Upper lobe of right lung (tissue), 1 donor: ENCODE data around the gene TERT. TPM values are rescaled to one million over a fixed set of nuclear protein-coding genes. Genes with fewer than 3 reads are reported as not detected.

Experiments used
- ATAC-seq: fragments of 200-7000 bp; cut with Tn5 transposase; one replicate; pipeline ENCODE4 v1.9.1; 2020; ENCODE audit warnings: mild to moderate bottlenecking, moderate library complexity
- DNase-seq: peaks from one replicate; pipeline ENCODE4 v3.0.0-alpha.2; 2020
- H3K27ac ChIP-seq: fragments of 200-600 bp; one replicate; pipeline ENCODE4 v1.8.0; 2022
- H3K27me3 ChIP-seq: fragments of 200-600 bp; one replicate; pipeline ENCODE4 v1.8.0; 2022; ENCODE audit warnings: mild to moderate bottlenecking
- H3K36me3 ChIP-seq: fragments of 200-600 bp; one replicate; pipeline ENCODE4 v1.8.0; 2022
- H3K4me1 ChIP-seq: fragments of 200-600 bp; one replicate; pipeline ENCODE4 v1.8.0; 2022
- H3K4me3 ChIP-seq: fragments of 200-600 bp; one replicate; pipeline ENCODE4 v1.8.0; 2022; ENCODE audit warnings: mild to moderate bottlenecking
- H3K9me3 ChIP-seq: fragments of 200-600 bp; one replicate; pipeline ENCODE4 v1.8.0; 2022
- intact Hi-C: fragments of 100-400 bp; cut with DNase I; formaldehyde crosslinking; loops from one replicate; pipeline ENCODE4 v1.11.0; 2022
- total RNA-seq: library from RNA; stranded (reverse); fragmentation: NEBNext Ultra II Directional; extraction: Animal tissue kit (Norgen Biotek cat#: 25700); gene quantifications from one replicate; pipeline ENCODE4 v1.2.1, GENCODE V29; 2021
- TF ChIP-seq, protein P1 (sequence below): fragments of 200-600 bp; IDR thresholded peaks from one replicate; pipeline ENCODE4 v1.8.0; 2022; ENCODE audit warnings: antibody characterized with exemption
- donor health status: DM: no; HTN: yes; CAD: no; lungs with severe emphysema.

The TERT gene
- total RNA-seq, 1 donor from 2014 or later, result not detected

DNA sequence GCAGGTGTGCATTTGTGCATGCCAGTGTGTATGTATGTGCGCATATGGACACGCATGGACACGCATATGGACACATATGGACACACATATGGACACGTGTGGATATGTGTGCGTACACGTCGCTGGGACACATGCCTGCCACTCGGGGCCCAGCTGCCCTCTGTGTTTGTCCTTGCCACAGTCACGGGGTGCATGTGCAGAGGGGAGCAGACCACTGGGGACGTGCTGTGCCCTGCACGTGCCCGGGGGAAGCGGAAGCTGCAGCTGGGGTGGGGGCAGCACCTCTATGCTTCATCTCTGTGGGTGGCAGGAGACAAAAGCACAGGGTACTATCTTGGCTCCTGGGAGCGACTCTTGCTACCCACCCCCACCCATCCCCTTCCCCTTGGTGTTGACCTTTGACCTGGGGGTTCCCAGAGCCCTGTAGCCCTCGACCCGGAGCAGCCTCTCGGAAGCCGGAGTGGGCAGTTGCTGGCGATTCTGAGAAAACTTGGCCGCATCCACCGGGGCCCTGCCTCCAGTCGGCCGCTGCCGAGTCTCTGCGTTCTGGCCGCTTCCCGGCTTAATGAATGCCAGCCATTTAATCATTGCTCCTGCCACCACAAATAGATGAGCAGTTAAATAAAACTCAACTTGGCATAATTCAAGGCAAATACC is 72.1 kb downstream of the TERT start:
- Histone ChIP-seq H3K9me3 (no peaks in the 10 kb centered on the region), H3K27me3 (no peaks in the 10 kb centered on the region), H3K36me3 (no peaks in the 10 kb centered on the region), H3K4me1 (no peaks in the 10 kb centered on the region), H3K4me3 (no peak overlapping the region), H3K27ac (no peak overlapping the region)
- intact Hi-C loops, result no loop called here
- TF ChIP-seq, protein P1, sequence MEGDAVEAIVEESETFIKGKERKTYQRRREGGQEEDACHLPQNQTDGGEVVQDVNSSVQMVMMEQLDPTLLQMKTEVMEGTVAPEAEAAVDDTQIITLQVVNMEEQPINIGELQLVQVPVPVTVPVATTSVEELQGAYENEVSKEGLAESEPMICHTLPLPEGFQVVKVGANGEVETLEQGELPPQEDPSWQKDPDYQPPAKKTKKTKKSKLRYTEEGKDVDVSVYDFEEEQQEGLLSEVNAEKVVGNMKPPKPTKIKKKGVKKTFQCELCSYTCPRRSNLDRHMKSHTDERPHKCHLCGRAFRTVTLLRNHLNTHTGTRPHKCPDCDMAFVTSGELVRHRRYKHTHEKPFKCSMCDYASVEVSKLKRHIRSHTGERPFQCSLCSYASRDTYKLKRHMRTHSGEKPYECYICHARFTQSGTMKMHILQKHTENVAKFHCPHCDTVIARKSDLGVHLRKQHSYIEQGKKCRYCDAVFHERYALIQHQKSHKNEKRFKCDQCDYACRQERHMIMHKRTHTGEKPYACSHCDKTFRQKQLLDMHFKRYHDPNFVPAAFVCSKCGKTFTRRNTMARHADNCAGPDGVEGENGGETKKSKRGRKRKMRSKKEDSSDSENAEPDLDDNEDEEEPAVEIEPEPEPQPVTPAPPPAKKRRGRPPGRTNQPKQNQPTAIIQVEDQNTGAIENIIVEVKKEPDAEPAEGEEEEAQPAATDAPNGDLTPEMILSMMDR, result no peak
- ATAC-seq (no peak), DNase-seq (no peak)

DNA sequence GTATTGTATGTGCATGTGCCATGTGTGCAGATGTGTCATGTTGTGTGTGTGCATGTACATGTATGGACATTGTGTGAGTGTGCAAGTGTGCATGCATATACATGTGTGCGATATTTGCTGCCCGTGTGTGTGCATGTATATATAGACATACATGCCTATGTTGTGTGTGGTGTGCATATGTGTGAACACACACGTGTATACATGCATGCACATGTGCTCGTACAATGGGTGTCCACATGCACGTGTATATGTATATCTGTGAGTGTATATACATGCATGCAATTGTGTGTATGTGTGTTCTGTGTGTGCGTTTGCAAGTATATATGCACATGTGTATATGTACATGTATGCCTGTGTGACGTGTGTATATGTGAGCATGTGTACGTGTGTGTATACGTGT is 72.7 kb downstream of the TERT start:
- Histone ChIP-seq H3K4me1 (no peaks in the 10 kb centered on the region), H3K9me3 (no peaks in the 10 kb centered on the region), H3K27me3 (peaks cover 3% of the 10 kb centered on the region), H3K36me3 (no peaks in the 10 kb centered on the region), H3K4me3 (no peak overlapping the region), H3K27ac (no peak overlapping the region)
- intact Hi-C loops, result no loop called here
- no peak for ATAC-seq
- no peak for DNase-seq
- TF ChIP-seq, protein P1, result no peak

- intact Hi-C loops, result no loop called here
- Histone ChIP-seq H3K4me1 (no peaks in the 10 kb centered on the region), H3K27ac (no peak overlapping the region), H3K9me3 (no peaks in the 10 kb centered on the region), H3K36me3 (no peaks in the 10 kb centered on the region), H3K27me3 (peaks cover 3% of the 10 kb centered on the region), H3K4me3 (no peak overlapping the region)
- DNase-seq, result no peak
- no peak for ATAC-seq
- TF ChIP-seq, protein P1, result no peak
These were observed 73.1 kb downstream of the TERT start for GRCh38 chr5:1221721-1222120.

GRCh38 chr5:1220831-1221230 is 74.0 kb downstream of the TERT start:
- Histone ChIP-seq H3K4me3 (no peak overlapping the region), H3K9me3 (no peaks in the 10 kb centered on the region), H3K27me3 (peaks cover 3% of the 10 kb centered on the region), H3K36me3 (no peaks in the 10 kb centered on the region), H3K4me1 (no peaks in the 10 kb centered on the region), H3K27ac (no peak overlapping the region)
- intact Hi-C loops, result no loop called here
- TF ChIP-seq, protein P1, result no peak
- no peak for ATAC-seq
- no peak for DNase-seq

DNA sequence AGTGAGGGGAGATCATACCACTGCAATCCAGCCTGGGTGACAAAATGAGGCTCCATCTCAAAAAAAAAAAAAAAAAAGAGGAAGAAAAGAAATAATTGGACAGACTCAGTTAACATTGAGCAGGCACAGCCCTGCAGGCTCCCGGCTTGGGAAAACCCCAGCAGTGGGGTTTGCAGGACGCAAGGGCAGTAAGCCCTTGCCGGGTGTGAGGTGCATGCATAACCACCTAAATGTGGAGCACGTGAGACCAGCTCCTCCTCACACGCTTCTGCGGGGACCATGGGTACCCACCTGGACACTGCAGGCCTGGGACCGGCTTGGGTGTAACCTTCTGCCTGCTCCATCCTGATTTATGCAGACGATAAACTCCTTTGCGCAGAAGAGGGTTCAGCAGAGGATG is 74.5 kb downstream of the TERT start:
- Histone ChIP-seq H3K27ac (no peak overlapping the region), H3K4me1 (no peaks in the 10 kb centered on the region), H3K4me3 (no peak overlapping the region), H3K9me3 (no peaks in the 10 kb centered on the region), H3K36me3 (no peaks in the 10 kb centered on the region), H3K27me3 (peaks cover 3% of the 10 kb centered on the region)
- DNase-seq (no peak), ATAC-seq (no peak)
- intact Hi-C loops, result no loop called here
- TF ChIP-seq, protein P1, result no peak

DNA sequence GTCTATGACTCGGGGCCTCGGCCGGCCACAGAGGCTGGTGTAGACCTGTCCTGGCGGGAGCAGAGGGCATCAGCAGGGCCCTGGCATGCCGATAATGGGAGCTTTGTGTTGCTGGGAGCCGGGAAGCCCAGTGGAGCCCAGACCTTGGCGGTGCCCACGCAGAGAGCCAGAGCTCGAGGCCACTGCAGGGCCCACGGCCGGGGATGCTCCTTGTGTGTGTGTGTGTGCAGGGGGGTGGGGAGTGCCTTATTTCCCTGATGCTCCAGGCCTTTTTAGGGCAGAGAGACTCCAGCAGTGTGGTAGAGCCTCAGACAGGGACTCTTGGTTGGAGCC is 75.1 kb downstream of the TERT start:
- Histone ChIP-seq H3K9me3 (no peaks in the 10 kb centered on the region), H3K27ac (no peak overlapping the region), H3K36me3 (no peaks in the 10 kb centered on the region), H3K27me3 (peaks cover 3% of the 10 kb centered on the region), H3K4me1 (no peaks in the 10 kb centered on the region), H3K4me3 (no peak overlapping the region)
- ATAC-seq, result no peak
- no peak for DNase-seq
- TF ChIP-seq, protein P1, result no peak
- intact Hi-C loops, result no loop called here
